Liver (tissue), 9 donors: ENCODE data around the gene LCP1. TPM values are rescaled to one million over a fixed set of nuclear protein-coding genes. Genes with fewer than 3 reads are reported as not detected.

Experiments used
- DNase-seq: peaks from one replicate; pipeline ENCODE4 v3.0.0-alpha.2; 2017; ENCODE audit warnings: low spot score
- H3K27ac ChIP-seq, 2 donors: one replicate each; pipeline ENCODE4 v1.7.0; 2013; ENCODE audit warnings: inconsistent platforms in 2 of 2, low read length in 2 of 2, control low read depth in 1 of 2, low read depth in 1 of 2, mild to moderate bottlenecking in 1 of 2
- H3K27me3 ChIP-seq, 4 donors: one replicate each; pipeline versions ENCODE4 v1.6.1 to v1.7.0; 2013; ENCODE audit warnings: low read length in 3 of 4, inconsistent platforms in 1 of 4, mild to moderate bottlenecking in 1 of 4, moderate library complexity in 1 of 4; ENCODE audit not compliant: control insufficient read depth in 4 of 4, insufficient read depth in 4 of 4
- H3K36me3 ChIP-seq, 4 donors: one replicate each; pipeline versions ENCODE4 v1.6.1 to v1.7.0; 2013; ENCODE audit warnings: low read length in 3 of 4, mild to moderate bottlenecking in 3 of 4, low read depth in 1 of 4, moderate library complexity in 1 of 4; ENCODE audit not compliant: control insufficient read depth in 4 of 4, insufficient read depth in 3 of 4
- H3K4me1 ChIP-seq, 4 donors: one replicate each; pipeline versions ENCODE4 v1.6.1 to v1.7.0; 2013; ENCODE audit warnings: low read length in 3 of 4, mild to moderate bottlenecking in 3 of 4, moderate library complexity in 1 of 4; ENCODE audit not compliant: control insufficient read depth in 4 of 4, insufficient read depth in 4 of 4
- H3K4me3 ChIP-seq, 3 donors: one replicate each; pipeline versions ENCODE4 v1.6.1 to v1.7.0; 2013; ENCODE audit warnings: low read length in 3 of 3, control low read depth in 1 of 3, low read depth in 1 of 3, mild to moderate bottlenecking in 1 of 3
- H3K9ac ChIP-seq, 2 donors: one replicate each; pipeline ENCODE4 v1.7.0; 2013; ENCODE audit warnings: low read length in 2 of 2, mild to moderate bottlenecking in 2 of 2, moderate library complexity in 2 of 2, control low read depth in 1 of 2, low read depth in 1 of 2
- H3K9me3 ChIP-seq, 4 donors: one replicate each; pipeline versions ENCODE4 v1.6.1 to v1.7.0; 2013; ENCODE audit warnings: low read length in 3 of 4; ENCODE audit not compliant: control insufficient read depth in 4 of 4
- EGR1 ChIP-seq, 2 donors: IDR thresholded peaks; 2 replicates each; pipeline ENCODE4 v1.6.1; 2016 to 2018; ENCODE audit warnings: antibody characterized with exemption in 2 of 2, low read depth in 2 of 2
- FOXA1 ChIP-seq: IDR thresholded peaks from 2 replicates; pipeline ENCODE4 v1.6.1; 2016; ENCODE audit warnings: antibody characterized with exemption
- FOXA2 ChIP-seq: IDR thresholded peaks from 2 replicates; pipeline ENCODE4 v1.6.1; 2016; ENCODE audit warnings: antibody characterized with exemption
- GABPA ChIP-seq, 2 donors: IDR thresholded peaks in 1 of 2; conservative IDR thresholded peaks in 1 of 2; 2 replicates each; pipeline ENCODE4 v1.6.1; 2016; ENCODE audit warnings: antibody characterized with exemption in 2 of 2, mild to moderate bottlenecking in 1 of 2, moderate library complexity in 1 of 2
- HNF4A ChIP-seq, 2 donors: conservative IDR thresholded peaks; 2 replicates each; pipeline ENCODE4 v1.6.1; 2016; ENCODE audit warnings: antibody characterized with exemption in 2 of 2, mild to moderate bottlenecking in 2 of 2
- HNF4G ChIP-seq: IDR thresholded peaks from 2 replicates; pipeline ENCODE4 v1.6.1; 2016; ENCODE audit warnings: antibody characterized with exemption
- JUND ChIP-seq, 2 donors: IDR thresholded peaks; 2 replicates each; pipeline ENCODE4 v1.6.1; 2016; ENCODE audit warnings: antibody characterized with exemption in 2 of 2
- NR2F2 ChIP-seq: IDR thresholded peaks from 2 replicates; pipeline ENCODE4 v1.6.1; 2016; ENCODE audit warnings: antibody characterized with exemption
- RAD21 ChIP-seq, 2 donors: IDR thresholded peaks; 2 replicates each; pipeline ENCODE4 v1.6.1; 2016; ENCODE audit warnings: antibody characterized with exemption in 2 of 2, mild to moderate bottlenecking in 2 of 2
- RXRA ChIP-seq, 2 donors: IDR thresholded peaks; 2 replicates each; pipeline ENCODE4 v1.6.1; 2017 to 2018; ENCODE audit warnings: antibody characterized with exemption in 2 of 2, mild to moderate bottlenecking in 1 of 2
- SP1 ChIP-seq: IDR thresholded peaks from 2 replicates; pipeline ENCODE4 v1.6.1; 2018; ENCODE audit warnings: antibody characterized with exemption, mild to moderate bottlenecking
- TAF1 ChIP-seq: conservative IDR thresholded peaks from 2 replicates; pipeline ENCODE4 v1.6.1; 2016; ENCODE audit warnings: antibody characterized with exemption, mild to moderate bottlenecking
- YY1 ChIP-seq: IDR thresholded peaks from 2 replicates; pipeline ENCODE4 v1.6.1; 2016; ENCODE audit warnings: antibody characterized with exemption, mild to moderate bottlenecking
- WGBS: extraction: QIAGEN DNeasy Blood & Tissue Kit; methylation state at CpG from one replicate; pipeline ENCODE4 v1.1.7; 2013; 5-methylcytosine and 5-hydroxymethylcytosine counted together
- polyA plus RNA-seq, 2 donors: library from polyadenylated mRNA; stranded (reverse) in 1 of 2; unstranded in 1 of 2; fragments of 200-250 nt in 1 of 2; fragments of >200 nt in 1 of 2; fragmentation: Nextera tagmentation in 1 of 2; extraction: Ambion mirVana in 1 of 2; gene quantifications; one replicate each; pipeline versions ENCODE4 v1.2.1 to v1.2.3, GENCODE V29; 2013 to 2015
- total RNA-seq, 2 donors: library from RNA; depleted of rRNA; stranded (reverse); fragments of >200 nt; gene quantifications; one replicate each; pipeline ENCODE4 v1.2.3, GENCODE V29; 2014
- TF ChIP-seq, protein P1 (sequence below): IDR thresholded peaks from 2 replicates; pipeline ENCODE4 v1.6.1; 2016; ENCODE audit warnings: antibody characterized with exemption
- TF ChIP-seq, protein P2 (sequence below): IDR thresholded peaks from 2 replicates; pipeline ENCODE4 v1.6.1; 2016; ENCODE audit warnings: antibody characterized with exemption
- TF ChIP-seq, protein P3 (sequence below): IDR thresholded peaks from 2 replicates; pipeline ENCODE4 v1.6.1; 2016; ENCODE audit warnings: antibody characterized with exemption
- TF ChIP-seq, protein P4 (sequence below): fragments of 150-350 bp; IDR thresholded peaks from 2 replicates; pipeline ENCODE4 v1.5.1; 2017; ENCODE audit warnings: improper control_type of control experiment, low read depth, low read length; ENCODE audit not compliant: missing input control
- TF ChIP-seq, protein P5 (sequence below): IDR thresholded peaks from 2 replicates; pipeline ENCODE4 v1.6.1; 2016; ENCODE audit warnings: antibody characterized with exemption, mild to moderate bottlenecking
- donor health status: healthy.
- donor health status: healthy.
- donor health status: healthy.
- donor health status: healthy.
- donor health status: healthy.

LCP1 gene
- total and polyA plus RNA-seq, 4 donors: 12.6 to 90.6 (median 36.0) TPM

DNA sequence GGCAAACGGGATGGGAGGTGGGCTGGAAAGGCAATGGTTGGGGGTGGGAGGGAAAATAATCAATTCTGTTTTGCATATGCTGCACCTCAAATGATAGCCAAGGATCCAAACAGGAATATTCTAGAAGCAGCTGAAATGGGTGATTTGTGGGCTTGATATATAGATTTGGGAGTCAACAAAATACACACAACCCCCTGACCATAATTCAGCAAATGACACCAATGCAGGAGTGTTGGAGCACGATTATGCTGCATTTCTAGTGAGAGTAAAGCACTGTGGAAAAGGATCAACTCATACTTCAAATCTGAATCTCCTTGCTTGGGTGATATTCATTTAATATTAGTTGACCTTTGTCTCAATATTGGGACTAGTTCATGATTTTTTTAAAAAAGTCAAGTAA is 36.0 kb downstream of the LCP1 start:
- H3K27ac ChIP-seq: no peak overlapping the region
- no peaks in the 10 kb centered on the region for H3K27me3 ChIP-seq
- 83% methylated on average over 2 of the region's 2 CpGs for WGBS
- peaks cover 0 to 15% (median 0%) of the 10 kb centered on the region in 4 donors for H3K36me3 ChIP-seq
- no peak for DNase-seq
- no peak overlapping the region for H3K4me3 ChIP-seq
- TF ChIP-seq JUND (IDR thresholded peaks at IDR 0.05) (no peak), FOXA1 (no peak), HNF4A (conservative IDR thresholded peaks at IDR 0.05) (no peak), HNF4G (no peak), YY1 (no peak), FOXA2 (no peak), NR2F2 (no peak), TAF1 (no peak), EGR1 (IDR thresholded peaks at IDR 0.05; ENCODE audit: low read depth in 2 of 2) (no peak)
- TF ChIP-seq, protein P1, sequence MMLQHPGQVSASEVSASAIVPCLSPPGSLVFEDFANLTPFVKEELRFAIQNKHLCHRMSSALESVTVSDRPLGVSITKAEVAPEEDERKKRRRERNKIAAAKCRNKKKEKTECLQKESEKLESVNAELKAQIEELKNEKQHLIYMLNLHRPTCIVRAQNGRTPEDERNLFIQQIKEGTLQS: no peak
- TF ChIP-seq, protein P2, sequence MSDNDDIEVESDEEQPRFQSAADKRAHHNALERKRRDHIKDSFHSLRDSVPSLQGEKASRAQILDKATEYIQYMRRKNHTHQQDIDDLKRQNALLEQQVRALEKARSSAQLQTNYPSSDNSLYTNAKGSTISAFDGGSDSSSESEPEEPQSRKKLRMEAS: no peak
- no peaks in the 10 kb centered on the region for H3K9me3 ChIP-seq
- H3K4me1 ChIP-seq: peaks cover 8 to 36% (median 24%) of the 10 kb centered on the region in 4 donors
- H3K9ac ChIP-seq: no peak overlapping the region

DNA sequence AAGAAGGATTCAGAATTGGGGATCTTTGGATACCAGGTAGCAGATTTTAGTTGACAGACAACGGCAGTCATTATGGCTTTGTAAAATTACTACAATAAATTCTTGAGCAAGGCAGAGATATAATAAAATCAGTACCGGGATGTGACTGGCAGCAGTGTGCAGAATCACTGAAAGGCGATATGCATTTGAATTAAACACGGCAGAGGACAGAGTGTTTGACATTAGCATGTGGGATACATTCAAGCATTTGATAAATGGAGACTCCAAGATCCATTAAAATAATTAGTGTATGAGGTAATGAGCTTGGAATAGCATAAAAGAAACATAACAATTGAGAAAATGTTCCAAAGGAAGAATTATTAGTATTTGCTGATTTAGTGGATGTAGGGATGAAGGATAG is 36.8 kb downstream of the LCP1 start:
- TF ChIP-seq TAF1 (no peak), NR2F2 (no peak), RXRA (IDR thresholded peaks at IDR 0.05) (no peak), JUND (IDR thresholded peaks at IDR 0.05) (no peak), EGR1 (IDR thresholded peaks at IDR 0.05; ENCODE audit: low read depth in 2 of 2) (no peak), RAD21 (IDR thresholded peaks at IDR 0.05) (no peak), FOXA1 (no peak), HNF4A (conservative IDR thresholded peaks at IDR 0.05) (no peak), GABPA (IDR thresholded peaks at IDR 0.05 in 1 of 2, conservative IDR thresholded peaks at IDR 0.05 in 1 of 2) (no peak), SP1 (no peak), HNF4G (no peak), FOXA2 (no peak), YY1 (no peak)
- TF ChIP-seq, protein P2: no peak
- TF ChIP-seq, protein P1: no peak
- TF ChIP-seq, protein P3, sequence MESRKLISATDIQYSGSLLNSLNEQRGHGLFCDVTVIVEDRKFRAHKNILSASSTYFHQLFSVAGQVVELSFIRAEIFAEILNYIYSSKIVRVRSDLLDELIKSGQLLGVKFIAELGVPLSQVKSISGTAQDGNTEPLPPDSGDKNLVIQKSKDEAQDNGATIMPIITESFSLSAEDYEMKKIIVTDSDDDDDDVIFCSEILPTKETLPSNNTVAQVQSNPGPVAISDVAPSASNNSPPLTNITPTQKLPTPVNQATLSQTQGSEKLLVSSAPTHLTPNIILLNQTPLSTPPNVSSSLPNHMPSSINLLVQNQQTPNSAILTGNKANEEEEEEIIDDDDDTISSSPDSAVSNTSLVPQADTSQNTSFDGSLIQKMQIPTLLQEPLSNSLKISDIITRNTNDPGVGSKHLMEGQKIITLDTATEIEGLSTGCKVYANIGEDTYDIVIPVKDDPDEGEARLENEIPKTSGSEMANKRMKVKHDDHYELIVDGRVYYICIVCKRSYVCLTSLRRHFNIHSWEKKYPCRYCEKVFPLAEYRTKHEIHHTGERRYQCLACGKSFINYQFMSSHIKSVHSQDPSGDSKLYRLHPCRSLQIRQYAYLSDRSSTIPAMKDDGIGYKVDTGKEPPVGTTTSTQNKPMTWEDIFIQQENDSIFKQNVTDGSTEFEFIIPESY: no peak
- TF ChIP-seq, protein P4, sequence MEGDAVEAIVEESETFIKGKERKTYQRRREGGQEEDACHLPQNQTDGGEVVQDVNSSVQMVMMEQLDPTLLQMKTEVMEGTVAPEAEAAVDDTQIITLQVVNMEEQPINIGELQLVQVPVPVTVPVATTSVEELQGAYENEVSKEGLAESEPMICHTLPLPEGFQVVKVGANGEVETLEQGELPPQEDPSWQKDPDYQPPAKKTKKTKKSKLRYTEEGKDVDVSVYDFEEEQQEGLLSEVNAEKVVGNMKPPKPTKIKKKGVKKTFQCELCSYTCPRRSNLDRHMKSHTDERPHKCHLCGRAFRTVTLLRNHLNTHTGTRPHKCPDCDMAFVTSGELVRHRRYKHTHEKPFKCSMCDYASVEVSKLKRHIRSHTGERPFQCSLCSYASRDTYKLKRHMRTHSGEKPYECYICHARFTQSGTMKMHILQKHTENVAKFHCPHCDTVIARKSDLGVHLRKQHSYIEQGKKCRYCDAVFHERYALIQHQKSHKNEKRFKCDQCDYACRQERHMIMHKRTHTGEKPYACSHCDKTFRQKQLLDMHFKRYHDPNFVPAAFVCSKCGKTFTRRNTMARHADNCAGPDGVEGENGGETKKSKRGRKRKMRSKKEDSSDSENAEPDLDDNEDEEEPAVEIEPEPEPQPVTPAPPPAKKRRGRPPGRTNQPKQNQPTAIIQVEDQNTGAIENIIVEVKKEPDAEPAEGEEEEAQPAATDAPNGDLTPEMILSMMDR: no peak
- TF ChIP-seq, protein P5, sequence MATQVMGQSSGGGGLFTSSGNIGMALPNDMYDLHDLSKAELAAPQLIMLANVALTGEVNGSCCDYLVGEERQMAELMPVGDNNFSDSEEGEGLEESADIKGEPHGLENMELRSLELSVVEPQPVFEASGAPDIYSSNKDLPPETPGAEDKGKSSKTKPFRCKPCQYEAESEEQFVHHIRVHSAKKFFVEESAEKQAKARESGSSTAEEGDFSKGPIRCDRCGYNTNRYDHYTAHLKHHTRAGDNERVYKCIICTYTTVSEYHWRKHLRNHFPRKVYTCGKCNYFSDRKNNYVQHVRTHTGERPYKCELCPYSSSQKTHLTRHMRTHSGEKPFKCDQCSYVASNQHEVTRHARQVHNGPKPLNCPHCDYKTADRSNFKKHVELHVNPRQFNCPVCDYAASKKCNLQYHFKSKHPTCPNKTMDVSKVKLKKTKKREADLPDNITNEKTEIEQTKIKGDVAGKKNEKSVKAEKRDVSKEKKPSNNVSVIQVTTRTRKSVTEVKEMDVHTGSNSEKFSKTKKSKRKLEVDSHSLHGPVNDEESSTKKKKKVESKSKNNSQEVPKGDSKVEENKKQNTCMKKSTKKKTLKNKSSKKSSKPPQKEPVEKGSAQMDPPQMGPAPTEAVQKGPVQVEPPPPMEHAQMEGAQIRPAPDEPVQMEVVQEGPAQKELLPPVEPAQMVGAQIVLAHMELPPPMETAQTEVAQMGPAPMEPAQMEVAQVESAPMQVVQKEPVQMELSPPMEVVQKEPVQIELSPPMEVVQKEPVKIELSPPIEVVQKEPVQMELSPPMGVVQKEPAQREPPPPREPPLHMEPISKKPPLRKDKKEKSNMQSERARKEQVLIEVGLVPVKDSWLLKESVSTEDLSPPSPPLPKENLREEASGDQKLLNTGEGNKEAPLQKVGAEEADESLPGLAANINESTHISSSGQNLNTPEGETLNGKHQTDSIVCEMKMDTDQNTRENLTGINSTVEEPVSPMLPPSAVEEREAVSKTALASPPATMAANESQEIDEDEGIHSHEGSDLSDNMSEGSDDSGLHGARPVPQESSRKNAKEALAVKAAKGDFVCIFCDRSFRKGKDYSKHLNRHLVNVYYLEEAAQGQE: no peak
- no peaks in the 10 kb centered on the region for H3K27me3 ChIP-seq
- H3K9me3 ChIP-seq: no peaks in the 10 kb centered on the region
- WGBS: 89% methylated on average over 4 of the region's 4 CpGs
- no peak overlapping the region for H3K9ac ChIP-seq
- DNase-seq: no peak
- H3K4me1 ChIP-seq: peaks cover 8 to 36% (median 24%) of the 10 kb centered on the region in 4 donors
- H3K27ac ChIP-seq: no peak overlapping the region
- H3K36me3 ChIP-seq: peaks cover 0 to 13% (median 0%) of the 10 kb centered on the region in 4 donors
- no peak overlapping the region for H3K4me3 ChIP-seq
